ENCODE measurements around the gene TBC1D23.

DNA sequence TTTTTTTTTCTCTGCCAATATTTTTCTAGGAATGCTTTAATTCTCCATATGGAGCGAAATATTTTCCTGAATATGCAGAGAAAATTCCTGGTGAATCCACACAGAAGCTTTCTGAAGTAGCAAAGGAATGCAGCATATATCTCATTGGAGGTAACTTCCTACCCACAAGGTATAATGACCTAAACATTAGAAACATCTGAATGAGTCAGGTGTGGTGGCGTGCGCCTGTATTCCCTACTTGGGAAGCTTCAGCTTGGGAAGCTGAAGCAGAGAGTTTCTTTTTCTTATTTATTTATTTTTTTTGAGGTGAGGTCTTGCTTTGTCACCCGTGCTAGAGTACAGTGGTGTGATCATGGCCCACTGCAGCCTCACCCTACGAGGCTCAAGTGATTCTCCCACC is 79.0 kb downstream of the TBC1D23 start:
- TF ChIP-seq, protein P1, sequence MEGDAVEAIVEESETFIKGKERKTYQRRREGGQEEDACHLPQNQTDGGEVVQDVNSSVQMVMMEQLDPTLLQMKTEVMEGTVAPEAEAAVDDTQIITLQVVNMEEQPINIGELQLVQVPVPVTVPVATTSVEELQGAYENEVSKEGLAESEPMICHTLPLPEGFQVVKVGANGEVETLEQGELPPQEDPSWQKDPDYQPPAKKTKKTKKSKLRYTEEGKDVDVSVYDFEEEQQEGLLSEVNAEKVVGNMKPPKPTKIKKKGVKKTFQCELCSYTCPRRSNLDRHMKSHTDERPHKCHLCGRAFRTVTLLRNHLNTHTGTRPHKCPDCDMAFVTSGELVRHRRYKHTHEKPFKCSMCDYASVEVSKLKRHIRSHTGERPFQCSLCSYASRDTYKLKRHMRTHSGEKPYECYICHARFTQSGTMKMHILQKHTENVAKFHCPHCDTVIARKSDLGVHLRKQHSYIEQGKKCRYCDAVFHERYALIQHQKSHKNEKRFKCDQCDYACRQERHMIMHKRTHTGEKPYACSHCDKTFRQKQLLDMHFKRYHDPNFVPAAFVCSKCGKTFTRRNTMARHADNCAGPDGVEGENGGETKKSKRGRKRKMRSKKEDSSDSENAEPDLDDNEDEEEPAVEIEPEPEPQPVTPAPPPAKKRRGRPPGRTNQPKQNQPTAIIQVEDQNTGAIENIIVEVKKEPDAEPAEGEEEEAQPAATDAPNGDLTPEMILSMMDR (IDR thresholded peaks at IDR 0.05) = no peak
- no peak for TF ChIP-seq FOXM1 (IDR thresholded peaks at IDR 0.05; ENCODE audit: low read depth)
- TF ChIP-seq EP300 (IDR thresholded peaks at IDR 0.05; ENCODE audit: borderline replicate concordance in 1 of 2, low read depth in 1 of 2, low read length in 1 of 2) = no peak
- TF ChIP-seq GABPA (IDR thresholded peaks at IDR 0.05; ENCODE audit: low read depth) = no peak
- TF ChIP-seq, protein P2, sequence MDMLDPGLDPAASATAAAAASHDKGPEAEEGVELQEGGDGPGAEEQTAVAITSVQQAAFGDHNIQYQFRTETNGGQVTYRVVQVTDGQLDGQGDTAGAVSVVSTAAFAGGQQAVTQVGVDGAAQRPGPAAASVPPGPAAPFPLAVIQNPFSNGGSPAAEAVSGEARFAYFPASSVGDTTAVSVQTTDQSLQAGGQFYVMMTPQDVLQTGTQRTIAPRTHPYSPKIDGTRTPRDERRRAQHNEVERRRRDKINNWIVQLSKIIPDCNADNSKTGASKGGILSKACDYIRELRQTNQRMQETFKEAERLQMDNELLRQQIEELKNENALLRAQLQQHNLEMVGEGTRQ (IDR thresholded peaks at IDR 0.05; ENCODE audit: borderline replicate concordance, low read depth, low read length) = no peak
- TF ChIP-seq SIN3A (IDR thresholded peaks at IDR 0.05; ENCODE audit: borderline replicate concordance, low read depth, low read length) = no peak
- TF ChIP-seq JUND (IDR thresholded peaks at IDR 0.05) = no peak
- no peak for TF ChIP-seq TAF1 (IDR thresholded peaks at IDR 0.05; ENCODE audit: borderline replicate concordance, low read depth, low read length)
- no peak for TF ChIP-seq EZH2phosphoT487 (IDR thresholded peaks at IDR 0.05; ENCODE audit: borderline replicate concordance, low read depth)
- TF ChIP-seq GATA2 (CRISPR knock-in tag; IDR thresholded peaks at IDR 0.05) = no peak
- TF ChIP-seq POLR2AphosphoS5 (IDR thresholded peaks at IDR 0.05; ENCODE audit: low read depth, low read length) = no peak
- TF ChIP-seq, protein P3, sequence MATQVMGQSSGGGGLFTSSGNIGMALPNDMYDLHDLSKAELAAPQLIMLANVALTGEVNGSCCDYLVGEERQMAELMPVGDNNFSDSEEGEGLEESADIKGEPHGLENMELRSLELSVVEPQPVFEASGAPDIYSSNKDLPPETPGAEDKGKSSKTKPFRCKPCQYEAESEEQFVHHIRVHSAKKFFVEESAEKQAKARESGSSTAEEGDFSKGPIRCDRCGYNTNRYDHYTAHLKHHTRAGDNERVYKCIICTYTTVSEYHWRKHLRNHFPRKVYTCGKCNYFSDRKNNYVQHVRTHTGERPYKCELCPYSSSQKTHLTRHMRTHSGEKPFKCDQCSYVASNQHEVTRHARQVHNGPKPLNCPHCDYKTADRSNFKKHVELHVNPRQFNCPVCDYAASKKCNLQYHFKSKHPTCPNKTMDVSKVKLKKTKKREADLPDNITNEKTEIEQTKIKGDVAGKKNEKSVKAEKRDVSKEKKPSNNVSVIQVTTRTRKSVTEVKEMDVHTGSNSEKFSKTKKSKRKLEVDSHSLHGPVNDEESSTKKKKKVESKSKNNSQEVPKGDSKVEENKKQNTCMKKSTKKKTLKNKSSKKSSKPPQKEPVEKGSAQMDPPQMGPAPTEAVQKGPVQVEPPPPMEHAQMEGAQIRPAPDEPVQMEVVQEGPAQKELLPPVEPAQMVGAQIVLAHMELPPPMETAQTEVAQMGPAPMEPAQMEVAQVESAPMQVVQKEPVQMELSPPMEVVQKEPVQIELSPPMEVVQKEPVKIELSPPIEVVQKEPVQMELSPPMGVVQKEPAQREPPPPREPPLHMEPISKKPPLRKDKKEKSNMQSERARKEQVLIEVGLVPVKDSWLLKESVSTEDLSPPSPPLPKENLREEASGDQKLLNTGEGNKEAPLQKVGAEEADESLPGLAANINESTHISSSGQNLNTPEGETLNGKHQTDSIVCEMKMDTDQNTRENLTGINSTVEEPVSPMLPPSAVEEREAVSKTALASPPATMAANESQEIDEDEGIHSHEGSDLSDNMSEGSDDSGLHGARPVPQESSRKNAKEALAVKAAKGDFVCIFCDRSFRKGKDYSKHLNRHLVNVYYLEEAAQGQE (IDR thresholded peaks at IDR 0.05; ENCODE audit: low read depth, low read length) = no peak
- TF ChIP-seq YY1 (IDR thresholded peaks at IDR 0.05; ENCODE audit: low read depth) = no peak
- TF ChIP-seq RFX5 (IDR thresholded peaks at IDR 0.05; ENCODE audit: low read length) = no peak
